HG03175 (cell line): ENCODE measurements around the gene BRD2.
A peak's percentile ranks its signal among the peaks of the same experiment; 100 is the strongest.

ENCODE experiments used
- ATAC-seq: cut with Tn5 transposase; IDR thresholded peaks from one replicate; pipeline ENCODE4 v1.9.1; 2021; ENCODE audit warnings: mild to moderate bottlenecking, moderate library complexity; ENCODE audit not compliant: unreplicated experiment

Gene BRD2

DNA sequence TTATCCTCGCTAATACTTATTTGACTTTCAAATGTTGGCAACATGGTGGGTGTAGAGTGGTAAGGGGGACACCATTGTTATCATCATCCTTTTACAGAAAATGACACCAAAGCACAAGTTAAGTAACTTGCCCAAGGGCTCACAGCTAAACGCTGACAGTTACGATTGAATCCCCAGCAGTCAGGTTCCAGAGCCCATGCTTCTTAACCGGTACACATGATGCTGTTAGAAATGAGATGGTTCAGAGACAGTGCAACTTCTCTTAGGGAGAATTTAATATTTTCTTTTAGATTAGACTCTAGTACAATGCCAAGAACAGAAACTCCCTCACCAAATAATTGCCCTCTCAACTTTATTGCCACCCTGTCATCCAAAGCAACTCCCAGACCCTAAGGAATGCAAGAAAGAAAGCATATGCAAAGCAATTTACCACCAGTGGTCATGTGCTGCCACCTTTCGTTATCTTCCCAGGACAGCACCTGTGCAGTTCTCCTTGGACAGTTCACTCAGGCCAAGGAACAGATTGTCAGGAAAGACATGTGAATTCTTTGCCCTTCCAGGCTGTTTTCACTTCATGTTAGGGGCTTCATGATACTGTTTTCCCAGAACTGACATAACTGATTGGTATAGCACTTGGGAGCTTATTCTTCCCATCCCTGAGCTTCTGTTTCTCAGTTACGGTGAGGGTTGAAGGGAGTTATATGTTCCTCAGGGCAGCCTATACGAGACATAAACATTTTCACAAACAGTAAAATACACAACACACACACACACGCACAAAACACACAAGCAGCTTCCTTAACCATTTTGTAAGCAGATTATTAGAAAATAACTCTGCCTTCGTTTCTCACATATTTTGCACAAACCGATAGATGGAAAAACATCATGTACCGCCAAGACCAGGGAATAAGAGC lies 20.6 kb upstream of the BRD2 start:
- ATAC-seq = no peak

DNA sequence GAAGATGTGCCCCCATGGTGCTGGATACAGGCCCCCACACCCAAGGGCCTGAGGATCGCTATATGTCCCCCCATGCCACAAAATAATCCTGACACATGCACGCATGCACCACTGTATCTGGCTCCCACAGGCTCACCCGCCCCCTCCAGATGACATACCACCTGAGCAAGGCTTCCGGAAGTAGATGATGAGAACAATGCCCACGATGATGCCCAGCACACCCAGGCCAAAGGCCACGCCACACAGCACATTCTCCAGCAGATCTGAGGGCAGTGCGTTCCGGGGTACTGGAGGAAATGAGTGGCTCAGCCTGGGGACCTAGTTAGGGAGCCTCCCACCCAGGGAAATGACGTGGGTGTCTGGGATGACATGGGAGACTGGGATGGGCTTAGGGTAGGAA lies 19.3 kb upstream of the BRD2 start:
- no peak for ATAC-seq

DNA sequence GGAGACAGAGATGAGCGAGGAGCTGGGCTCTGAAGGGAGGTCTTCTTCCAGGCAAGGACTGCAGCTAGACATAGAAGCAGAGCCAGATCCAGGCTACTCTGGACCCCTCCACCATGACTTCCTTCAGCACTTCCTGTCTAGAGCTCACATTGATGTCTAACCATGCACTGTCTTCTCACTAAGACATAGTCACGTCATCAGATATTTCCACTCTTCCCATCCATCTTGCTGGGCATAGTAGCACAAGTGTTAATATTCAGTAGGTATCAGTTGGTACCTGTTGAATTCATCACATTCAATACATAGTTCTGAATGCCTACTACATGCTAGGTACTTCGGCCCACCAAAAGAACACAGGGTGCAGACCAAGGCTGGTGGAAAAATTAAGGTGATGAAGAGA lies 18.4 kb upstream of the BRD2 start:
- ATAC-seq = no peak

DNA sequence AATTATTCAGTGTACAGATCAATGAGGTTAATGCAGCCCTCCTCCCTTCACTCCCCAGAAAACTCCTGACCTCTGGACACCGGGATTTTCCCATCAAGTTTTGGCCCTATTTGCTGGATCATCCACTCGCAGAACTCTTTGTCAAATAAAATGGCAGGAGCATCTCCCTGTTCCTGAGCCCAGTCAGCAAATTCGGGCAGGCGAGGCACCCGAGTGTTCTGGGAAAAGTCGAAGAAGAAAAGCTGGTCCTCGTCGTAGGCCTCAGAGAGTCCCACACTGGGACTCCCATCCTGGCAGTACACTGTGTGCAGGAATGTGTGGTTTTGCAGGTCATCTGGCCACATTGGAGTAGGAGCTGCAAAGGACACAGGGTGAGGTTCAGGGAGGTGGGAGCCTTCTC lies 17.9 kb upstream of the BRD2 start:
- ATAC-seq = no peak

DNA sequence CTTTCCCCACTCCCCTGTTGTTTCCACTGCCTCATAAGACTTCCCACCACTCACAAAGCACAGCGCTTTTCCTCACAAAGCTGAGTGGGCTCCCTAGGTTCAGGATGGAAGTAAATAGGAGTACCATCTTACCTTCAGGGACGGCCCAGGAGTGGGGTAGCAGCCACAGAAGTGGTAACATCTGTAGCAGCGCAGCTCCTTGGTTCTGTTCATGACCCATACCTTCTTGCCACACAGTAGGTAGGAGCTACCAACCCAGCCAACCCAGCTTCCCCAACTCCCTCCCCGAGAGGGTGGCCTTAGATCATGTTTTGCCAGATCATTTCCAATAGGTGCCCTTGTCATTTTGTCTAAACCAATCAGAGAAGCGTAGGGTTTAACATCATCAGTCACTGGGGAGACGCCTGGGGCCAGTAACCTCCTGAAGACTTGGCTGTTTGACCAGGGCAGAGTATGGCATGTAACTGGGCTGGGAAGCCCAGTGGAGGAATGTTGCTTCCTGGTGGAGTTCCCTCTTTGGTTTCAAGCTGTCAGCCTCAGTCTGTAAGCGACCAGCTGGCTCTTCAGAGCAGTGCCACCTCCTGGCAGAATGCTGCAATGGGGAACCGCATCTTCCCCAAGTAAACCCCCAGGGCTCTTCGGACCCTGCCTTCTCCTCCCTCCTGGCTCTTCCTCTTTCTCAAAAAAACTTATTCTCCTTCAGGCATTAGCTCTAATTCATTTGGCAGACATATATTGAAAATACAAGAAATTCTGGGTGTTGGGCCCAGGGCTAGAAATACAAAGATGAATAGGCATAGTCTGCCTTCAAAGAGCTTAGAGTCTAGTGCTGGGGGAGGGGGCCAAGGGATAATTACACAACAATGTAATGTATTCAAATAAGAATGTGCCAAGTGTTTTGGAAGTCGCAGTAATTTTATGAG lies 15.3 kb upstream of the BRD2 start, which contains the start of gene HLA-DMA:
HLA-DMA (minus strand) TSS at position 281 of the 923 bp plus-strand sequence; CDS start at position 220, 61 bp downstream.
- peak; percentile 91 for ATAC-seq

DNA sequence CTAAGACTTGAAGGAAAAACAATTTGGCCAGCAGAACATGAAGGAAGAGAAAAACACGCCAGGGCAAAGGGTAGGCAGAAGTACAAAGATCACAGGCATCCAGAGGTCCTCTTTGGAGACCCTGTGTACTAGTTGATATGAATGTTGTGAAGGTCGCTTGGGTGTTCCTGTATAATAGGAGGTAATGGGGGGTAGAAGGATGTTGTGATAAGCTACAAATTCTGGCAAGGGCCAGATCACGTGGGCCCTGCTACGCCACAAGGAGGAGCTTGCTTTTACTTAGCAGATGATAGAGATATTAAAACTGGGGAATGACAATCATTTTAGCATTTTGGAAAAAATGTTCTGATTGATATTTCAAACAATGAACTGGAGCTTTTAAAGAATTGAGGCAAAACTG lies 14.6 kb upstream of the BRD2 start:
- no peak for ATAC-seq

DNA sequence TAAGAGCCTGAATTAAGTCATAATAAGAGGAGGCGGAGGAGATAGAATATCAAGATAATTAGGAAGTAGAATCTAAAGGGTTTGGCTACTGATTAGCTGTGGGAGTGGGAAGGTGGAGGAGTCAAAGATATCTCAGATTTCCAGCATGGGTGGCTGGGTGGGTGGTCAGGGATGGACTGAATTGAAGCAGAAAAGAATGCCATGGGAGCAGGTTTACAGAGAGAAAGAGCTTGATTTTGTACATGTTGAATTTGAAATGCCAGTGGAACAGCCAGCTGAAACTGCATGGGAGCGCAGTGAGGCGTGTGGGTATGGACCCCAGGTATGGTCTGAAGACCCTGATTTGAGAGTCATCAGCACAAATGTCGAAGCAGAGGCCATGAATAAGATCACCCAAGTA lies 14.1 kb upstream of the BRD2 start:
- no peak for ATAC-seq

DNA sequence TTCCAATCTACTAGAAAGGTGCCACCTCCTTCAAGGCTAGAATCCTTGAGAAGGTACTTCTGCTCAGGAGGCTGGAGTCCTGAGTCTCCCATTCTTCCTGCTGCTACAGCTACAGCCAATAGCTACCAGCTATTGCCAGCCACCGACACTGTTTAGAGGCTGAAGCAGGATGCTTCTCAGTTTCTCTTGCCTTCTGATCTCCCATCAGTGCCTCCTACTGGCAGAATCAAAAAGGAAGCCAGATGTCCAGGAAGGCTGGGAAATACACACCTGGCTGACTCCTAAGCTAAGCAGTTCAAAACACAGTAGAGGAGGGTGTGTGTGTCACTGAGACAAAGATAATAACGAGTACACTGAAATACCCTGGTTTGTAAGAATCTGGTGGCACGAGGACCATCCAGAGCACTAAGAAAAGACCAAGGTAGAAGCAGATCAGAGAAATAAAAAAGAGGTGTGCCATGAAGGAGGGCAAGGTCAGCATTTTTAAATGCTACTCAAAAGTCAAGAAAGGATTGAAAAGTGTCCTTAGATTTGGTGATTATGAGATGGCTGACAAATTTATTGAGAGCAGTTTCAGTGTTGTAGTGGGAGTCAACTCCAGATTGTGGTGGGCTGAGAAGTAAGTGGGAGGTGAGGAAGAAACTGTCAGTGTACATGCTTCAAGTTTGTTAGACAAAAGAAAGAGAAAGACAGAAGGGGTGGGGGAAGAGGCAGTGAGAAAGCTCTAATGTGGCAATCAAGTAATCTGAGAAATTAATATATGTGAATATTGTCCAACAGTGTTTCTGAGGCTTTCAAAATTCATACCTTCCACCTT lies 13.2 kb upstream of the BRD2 start:
- ATAC-seq = no peak

DNA sequence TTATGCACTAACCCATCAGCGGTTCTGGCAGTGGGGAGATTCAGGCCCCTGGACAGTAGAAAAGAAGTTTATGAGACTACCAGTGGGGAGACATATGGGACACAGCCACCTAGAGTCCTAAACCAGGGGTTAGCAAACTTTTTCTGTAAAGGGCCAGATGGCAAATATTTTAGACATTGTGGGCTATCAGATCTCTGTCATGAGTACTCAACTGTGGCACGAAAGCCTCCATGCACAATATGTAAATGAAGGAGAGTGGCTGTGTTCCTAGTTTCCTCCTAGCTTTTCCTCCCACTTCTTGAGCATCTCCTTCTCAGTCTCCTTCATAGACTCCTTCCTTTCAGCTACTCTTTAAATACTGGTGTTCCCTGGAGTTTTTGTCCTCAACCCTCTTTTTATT lies 12.2 kb upstream of the BRD2 start:
- ATAC-seq = no peak

DNA sequence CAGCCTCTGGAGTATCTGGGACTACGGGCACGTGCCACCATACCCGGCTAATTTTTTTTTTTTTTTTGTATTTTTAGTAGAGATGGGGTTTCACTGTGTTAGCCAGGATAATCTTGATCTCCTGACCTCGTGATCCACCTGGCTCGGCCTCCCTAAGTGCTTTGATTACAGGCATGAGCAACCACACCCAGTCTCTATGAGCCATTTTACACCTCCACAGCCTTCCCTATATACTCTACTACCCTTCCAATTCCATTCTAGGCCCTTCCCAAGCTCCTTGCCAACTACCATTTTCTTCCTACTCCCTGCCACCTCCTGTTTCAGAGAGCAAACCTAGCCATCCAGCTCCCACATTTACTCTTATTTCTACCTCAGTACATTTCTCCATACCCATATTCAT lies 7.8 kb upstream of the BRD2 start:
- no peak for ATAC-seq

DNA sequence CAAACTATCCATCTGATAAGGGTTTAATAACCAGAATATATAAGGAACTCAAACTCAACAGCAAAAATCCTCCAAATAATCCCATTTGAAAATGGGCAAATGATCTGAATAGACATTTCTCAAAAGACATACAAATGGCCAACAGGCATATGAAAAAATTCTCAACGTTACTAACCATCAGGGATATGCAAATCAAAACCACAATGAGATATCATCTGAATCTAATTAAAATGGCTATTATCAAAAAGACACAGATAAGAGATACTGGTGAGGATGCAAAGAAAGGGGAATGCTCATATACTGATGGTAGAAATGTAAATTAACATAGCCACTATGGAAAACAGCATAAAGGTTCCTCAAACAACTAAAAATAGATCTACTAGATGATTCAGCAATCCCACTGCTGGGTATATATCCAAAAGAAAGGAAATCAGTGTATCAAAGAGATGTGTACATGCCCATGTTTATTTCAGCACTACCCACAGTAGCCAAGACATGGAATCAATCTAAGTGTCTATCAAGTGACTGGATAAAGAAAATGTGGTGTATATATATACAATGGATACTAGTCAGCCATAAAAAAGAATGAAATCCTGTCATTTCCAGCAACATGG lies 6.1 kb upstream of the BRD2 start:
- ATAC-seq = no peak

DNA sequence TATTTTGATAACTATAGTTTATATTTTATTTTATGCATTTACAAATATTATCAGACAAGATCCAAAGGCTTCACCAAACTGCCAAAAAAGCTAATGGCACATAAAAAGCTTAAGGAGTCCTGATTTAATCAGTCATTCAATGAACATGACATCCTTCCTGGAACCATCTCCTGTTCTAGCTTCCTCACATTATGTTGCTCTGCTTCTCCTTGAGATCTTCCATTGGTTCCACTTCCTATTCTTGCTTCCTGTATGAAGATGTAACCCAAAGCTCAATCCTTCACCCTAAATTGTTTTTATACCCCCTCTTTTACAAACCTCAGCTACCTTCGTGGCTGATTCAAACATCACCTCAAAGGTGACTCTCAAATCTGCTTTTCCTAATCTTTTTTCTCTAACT lies 4.5 kb upstream of the BRD2 start:
- no peak for ATAC-seq

DNA sequence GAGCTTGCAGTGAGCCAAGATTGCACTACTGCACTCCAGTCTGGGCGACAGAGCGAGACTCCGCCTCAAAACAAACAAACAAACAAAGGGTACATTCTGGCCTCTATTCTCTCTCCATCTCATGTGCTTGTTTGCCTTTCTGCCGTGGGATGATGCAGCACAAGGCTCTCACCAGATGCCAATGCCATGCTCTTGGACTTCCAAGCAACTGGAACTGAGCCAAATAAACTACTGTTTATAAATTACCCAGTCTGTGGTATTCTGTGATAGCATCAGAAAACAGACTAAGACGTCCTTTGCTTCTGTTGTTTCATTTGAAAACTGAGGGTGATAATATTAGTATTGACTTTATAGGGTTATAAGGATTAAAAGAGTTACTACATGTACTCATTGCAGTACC lies 3.6 kb upstream of the BRD2 start:
- ATAC-seq = no peak

DNA sequence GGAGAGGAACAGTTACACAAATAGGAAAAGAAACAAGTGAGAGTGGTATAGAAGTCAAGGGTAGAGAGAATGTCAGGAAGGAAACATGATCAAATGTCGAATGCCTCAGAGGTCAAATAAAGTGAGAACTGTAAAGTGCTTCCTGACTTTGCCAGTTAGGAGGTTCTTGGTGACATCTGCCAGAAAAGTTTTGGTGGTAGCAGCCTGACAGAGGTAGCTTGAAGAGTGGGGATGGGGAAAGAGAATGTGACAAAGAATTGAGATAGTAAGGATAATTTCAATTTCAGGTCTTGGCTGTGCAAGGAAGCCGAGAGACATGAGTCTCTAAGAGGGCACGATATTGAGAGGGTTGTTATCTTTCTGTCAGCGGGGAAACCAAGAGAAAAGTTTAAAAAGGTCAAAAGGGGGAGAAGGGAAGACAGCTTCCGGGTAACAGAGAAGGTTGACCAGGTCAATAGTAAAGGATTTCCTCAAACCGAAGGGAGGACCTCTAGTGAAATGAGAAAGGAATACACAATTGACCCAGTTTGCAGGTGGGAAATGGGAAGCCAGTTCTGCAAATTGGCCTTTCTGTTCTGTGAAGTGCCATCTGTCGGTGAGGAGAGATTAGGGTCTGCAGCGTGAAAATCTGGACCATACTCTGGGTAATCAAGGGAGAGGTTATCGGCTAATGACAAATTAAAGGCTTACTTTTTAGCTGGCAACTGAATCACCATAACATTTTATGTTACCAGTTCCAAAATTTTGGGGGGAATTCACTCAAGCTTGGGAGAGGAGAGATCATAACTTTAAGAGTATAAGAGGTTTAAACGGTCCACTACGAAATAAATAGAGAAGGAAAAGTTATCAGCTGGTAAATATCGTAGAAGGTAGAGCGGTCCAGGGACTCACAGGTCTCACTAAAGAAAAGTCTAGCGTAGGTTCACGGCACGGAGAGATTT lies 973 bp upstream of the BRD2 start:
- no peak for ATAC-seq

DNA sequence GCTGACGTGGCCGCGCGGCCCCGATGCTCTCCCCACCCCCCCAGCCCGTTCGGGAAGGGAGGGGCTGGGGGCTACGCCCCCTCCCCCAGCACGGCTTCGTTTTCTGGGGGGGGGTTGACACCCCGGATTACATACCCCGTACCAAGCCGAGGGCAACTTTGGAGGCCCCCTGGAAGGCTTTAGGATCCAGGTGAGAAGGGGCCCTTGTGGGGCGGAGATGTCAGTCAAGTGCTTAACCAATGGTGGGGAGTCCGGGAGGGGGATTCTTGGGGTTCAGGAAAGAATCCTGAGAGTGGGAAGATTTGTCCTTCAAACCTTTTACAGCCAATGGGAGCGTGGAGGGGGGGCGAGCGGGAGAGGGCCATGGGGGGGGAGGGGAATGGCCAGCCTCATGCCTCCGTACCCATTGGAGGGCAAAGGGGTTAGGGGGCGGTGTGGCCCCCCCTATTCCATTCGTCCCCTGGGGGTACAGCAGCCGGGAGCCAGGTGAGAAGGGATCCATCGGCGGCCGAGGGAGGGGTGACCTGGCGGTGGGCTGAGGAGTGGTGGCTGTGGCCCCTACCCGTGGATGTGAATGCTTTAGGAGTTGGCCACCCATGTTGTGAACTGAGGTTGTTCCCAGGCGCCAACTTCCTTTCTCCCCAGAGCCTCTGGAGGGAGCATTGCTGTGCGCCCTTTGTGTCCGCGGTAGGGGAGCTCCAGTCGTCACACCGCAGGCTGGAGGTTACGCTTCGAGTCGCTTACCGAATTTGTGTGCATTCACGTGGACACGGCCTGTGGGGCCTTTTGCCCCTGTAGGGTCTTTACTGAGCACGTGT lies 682 bp downstream of the BRD2 start:
- no peak for ATAC-seq

DNA sequence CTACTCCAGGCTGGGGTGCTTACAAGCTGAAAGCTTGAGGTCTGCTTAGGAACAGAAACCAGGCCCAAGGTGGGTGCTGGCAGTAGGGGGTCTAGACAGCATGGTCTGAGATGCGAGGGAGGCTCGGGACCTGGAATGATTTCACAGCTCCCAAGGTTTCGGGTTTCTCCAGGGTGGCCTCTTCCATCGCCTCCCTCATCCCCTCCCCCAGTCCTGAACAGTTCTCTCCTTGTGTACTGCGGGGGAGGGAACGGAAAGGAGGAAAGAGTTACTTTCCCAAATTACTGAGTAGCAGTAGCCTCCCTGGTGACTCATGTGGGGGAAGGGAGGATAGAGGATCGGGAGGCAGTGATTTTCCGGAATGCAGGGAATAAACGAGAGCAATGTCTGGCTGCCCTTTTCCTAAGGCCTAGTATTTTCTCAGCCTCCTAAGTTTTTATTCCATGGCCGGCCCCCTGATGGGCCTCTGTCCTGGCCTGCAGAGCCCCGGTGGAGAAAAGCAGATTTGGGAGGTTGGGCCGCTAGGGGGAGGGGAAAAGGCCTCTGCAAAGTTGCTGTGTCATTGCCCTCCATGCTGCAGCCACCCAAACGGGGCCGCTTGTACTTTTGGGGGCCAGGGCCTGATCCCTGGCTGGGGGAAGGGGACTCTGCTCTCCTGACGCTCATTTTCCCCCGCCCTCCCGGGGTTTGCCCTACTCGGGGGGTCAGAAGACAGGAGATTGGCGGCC lies 1.5 kb downstream of the BRD2 start:
- no peak for ATAC-seq

DNA sequence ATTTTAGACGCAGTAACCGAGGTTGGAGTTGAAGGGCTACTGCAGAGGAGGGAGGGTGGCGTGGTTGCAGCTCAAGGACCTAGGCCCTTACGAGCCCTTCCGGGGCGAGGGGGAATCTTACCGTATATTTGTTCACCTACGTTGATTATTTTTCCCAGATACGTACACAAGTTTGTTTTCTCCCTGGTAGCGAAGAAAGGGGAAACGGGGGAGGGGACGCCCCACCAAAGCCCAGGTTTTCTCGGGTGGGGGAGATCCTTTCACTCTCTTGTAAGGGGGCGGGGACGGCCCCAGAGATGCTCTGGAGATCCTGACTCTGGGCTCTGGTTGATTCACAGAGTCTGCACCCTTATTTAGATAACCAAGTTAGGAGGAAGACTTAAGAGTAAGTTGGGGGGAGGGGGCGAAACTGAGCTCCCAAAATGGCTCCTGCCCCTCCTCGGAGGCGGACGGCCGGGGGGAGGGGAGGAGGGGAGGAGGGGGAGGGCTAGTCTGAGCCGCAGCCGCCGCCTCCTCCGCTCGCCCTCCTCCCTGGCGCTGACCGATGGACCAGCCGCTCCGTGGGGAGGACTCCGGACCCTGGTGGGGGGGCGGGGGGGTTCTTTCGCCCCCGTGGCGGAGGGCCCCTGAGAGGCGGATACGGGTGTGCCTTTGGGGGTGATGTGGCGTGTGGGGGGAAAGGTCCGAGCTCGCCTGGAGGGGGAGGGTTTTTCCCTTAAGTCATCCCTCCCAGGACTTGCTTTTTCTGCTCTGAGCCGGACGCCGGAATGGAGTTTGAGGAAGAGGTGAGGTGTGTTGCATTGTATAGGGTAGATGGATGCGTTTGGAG lies 2.2 kb downstream of the BRD2 start:
- no peak for ATAC-seq
